GM12874 (cell line): ENCODE results near the gene C1orf159.

ENCODE experiments used
- TF ChIP-seq, protein P1 (sequence below): IDR thresholded peaks from 2 replicates; pipeline ENCODE4 v1.5.1; 2011; ENCODE audit warnings: low read depth, mild to moderate bottlenecking, control low read depth, low read length, moderate library complexity; ENCODE audit not compliant: insufficient read depth

C1orf159 gene

DNA sequence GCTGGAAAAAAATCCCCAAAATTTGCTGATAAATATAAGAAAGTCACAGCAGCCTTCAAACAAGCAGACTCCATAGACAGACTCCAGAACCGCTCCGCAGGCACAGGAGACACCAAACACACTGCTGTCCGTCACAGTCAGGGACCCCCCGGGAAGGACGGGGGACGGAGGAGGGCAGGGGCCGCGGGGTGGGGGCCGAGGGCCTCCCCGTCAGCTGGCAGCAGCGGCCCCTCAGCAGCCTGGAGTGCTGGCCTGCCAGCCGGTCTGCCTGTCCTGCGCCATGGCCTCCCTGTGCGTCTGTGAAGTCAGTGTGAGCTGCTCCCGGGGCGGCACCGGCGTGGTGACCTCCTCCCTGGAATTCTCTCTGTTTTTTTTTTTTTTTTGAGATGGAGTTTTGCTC is 10.1 kb upstream of the C1orf159 start:
- TF ChIP-seq, protein P1, sequence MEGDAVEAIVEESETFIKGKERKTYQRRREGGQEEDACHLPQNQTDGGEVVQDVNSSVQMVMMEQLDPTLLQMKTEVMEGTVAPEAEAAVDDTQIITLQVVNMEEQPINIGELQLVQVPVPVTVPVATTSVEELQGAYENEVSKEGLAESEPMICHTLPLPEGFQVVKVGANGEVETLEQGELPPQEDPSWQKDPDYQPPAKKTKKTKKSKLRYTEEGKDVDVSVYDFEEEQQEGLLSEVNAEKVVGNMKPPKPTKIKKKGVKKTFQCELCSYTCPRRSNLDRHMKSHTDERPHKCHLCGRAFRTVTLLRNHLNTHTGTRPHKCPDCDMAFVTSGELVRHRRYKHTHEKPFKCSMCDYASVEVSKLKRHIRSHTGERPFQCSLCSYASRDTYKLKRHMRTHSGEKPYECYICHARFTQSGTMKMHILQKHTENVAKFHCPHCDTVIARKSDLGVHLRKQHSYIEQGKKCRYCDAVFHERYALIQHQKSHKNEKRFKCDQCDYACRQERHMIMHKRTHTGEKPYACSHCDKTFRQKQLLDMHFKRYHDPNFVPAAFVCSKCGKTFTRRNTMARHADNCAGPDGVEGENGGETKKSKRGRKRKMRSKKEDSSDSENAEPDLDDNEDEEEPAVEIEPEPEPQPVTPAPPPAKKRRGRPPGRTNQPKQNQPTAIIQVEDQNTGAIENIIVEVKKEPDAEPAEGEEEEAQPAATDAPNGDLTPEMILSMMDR = no peak

GRCh38 chr1:1124786-1125642 is 9.1 kb upstream of the C1orf159 start:
- TF ChIP-seq, protein P1 = no peak

GRCh38 chr1:1124508-1124785 is 8.6 kb upstream of the C1orf159 start:
- TF ChIP-seq, protein P1 = no peak

DNA sequence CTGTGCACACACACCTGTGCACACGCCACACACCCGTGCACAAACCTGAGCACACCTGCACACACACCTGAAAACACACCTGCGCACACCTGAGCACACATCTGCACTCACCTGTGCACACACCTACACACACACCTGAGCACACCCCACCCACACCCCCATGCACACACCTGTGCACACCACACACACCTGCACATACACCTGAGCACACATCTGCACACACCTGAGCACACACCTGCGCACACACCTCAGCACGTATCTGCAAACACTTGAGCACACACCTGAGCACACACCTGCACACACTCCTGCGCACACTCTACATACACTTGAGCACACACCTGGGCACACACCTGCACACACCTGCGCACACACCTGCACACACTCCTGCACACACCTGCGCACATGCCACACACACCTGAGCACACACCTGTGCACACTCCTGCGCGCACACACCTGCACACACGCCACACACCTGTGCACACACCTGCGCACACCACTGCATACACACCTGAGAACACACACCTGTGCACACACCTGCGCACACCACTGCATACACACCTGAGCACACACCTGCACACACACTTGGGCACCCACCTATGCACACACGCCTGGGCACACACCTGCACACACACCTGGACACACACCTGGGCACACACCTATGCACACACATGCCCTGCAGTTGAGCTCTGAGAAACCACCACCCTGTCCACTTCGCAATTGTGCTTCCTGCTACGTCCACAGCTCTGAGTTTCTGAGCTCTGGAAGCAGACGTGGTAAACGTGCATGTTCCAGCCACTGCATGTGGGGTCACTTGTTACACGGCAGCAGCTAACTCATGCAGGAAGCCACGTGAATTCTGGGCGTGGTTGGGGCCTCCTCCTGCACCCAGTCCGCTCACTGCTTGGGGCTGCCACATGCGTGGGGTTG is 8.0 kb upstream of the C1orf159 start:
- TF ChIP-seq, protein P1 = no peak

- TF ChIP-seq, protein P1 = no peak
Measured at GRCh38 chr1:1122981-1123480, 7.1 kb upstream of the C1orf159 start.

- TF ChIP-seq, protein P1 = peak; percentile 95
Measured at GRCh38 chr1:1122078-1122811, 6.4 kb upstream of the C1orf159 start.
